ENCODE measurements around the gene CAMK2D.
A peak's percentile ranks its signal among the peaks of the same experiment; 100 is the strongest.

Gene CAMK2D

DNA sequence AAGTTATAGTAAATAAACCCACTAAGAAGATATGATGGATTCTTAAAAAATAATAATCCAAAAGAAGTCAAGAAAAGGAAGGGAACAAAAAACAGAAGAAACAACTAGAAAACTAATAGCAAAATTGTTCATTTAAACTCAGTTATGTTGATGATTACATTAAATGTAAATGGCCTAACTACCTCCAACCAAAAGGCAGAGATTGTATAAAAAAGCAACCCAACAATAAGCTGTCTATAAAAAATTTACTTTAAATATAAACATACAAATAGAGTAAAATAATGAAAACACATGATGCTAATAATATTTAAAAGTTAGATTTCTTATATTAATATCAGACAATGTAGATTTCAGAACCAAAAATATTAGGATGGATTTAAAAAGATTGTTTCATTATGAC is 340.6 kb downstream of the CAMK2D start:
- TF ChIP-seq, protein P1, sequence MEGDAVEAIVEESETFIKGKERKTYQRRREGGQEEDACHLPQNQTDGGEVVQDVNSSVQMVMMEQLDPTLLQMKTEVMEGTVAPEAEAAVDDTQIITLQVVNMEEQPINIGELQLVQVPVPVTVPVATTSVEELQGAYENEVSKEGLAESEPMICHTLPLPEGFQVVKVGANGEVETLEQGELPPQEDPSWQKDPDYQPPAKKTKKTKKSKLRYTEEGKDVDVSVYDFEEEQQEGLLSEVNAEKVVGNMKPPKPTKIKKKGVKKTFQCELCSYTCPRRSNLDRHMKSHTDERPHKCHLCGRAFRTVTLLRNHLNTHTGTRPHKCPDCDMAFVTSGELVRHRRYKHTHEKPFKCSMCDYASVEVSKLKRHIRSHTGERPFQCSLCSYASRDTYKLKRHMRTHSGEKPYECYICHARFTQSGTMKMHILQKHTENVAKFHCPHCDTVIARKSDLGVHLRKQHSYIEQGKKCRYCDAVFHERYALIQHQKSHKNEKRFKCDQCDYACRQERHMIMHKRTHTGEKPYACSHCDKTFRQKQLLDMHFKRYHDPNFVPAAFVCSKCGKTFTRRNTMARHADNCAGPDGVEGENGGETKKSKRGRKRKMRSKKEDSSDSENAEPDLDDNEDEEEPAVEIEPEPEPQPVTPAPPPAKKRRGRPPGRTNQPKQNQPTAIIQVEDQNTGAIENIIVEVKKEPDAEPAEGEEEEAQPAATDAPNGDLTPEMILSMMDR (conservative IDR thresholded peaks at IDR 0.05; ENCODE audit: low read depth, low read length), result no peak
- no peak for DNase-seq (ENCODE audit: low read depth)

DNA sequence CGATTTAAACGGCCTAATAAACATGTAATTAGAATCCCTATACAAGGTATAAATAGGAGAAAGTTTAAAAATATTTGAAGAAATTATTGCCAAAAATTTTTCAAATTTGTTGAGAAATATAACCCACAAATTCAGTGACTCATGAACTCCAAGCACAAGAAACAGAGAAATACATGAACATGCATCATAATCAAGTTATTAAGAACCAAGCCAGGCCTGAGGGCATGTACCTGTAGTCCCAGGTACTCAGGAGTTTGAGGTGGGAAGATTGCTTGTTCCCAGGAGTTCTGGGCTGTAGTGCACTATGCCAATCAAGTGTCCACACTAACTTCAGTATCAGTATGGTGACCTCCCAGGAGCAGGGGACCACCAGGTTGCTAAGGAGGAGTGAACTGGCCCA is 341.9 kb downstream of the CAMK2D start:
- TF ChIP-seq, protein P1 (conservative IDR thresholded peaks at IDR 0.05; ENCODE audit: low read depth, low read length), result no peak
- no peak overlapping the region for H3K4me3 ChIP-seq (ENCODE audit: low read length)
- DNase-seq (ENCODE audit: low read depth), result no peak

More for the DNA sequence above, 340.6 kb downstream of the CAMK2D start:
- no peak overlapping the region for H3K4me3 ChIP-seq (ENCODE audit: low read length)

DNA sequence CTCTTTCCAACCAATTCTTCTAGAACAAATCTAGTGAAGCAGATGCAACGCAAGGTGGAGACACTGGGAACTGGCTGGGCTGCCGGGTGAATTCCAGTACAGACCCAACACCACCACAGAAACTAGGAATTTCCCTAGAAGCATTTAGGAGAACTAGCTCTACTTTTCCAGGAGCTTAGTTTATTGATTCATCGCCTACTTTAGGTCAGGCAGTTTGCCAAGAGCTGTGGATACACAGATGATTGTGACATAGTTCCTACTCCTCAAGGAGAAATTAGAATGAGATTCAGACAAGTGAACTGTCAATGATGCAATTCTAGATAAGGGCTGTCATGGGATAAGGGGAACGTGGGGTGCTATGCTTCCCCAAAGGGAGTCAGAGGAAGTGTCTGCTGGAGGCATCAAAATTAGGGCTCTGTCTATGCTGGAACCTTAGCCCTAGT is 350.0 kb downstream of the CAMK2D start:
- DNase-seq (ENCODE audit: low read depth), result peak; percentile 52
- TF ChIP-seq, protein P1 (conservative IDR thresholded peaks at IDR 0.05; ENCODE audit: low read depth, low read length), result peak; percentile 13
- H3K4me3 ChIP-seq (ENCODE audit: low read length), result no peak overlapping the region

DNA sequence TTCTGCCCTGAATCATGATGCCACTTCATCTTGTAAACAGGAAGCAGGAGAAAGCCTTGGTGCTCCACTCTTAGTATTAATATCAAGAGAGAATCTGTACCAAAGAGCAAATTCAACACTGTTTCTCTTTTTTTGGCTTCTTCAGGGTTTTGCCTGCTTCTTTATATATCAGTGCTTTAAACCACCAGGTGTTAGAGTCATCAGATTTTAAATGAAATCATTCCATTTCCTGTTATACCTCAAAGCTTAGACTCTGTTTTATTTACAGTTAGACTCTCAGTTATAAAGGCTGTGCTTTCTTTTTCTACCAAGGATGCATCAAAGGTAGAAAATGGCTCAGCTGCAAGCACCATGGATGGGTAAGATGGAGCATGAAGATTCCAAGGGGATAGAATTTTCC is 350.9 kb downstream of the CAMK2D start:
- TF ChIP-seq, protein P1 (conservative IDR thresholded peaks at IDR 0.05; ENCODE audit: low read depth, low read length), result no peak
- H3K4me3 ChIP-seq (ENCODE audit: low read length), result no peak overlapping the region
- no peak for DNase-seq (ENCODE audit: low read depth)

DNA sequence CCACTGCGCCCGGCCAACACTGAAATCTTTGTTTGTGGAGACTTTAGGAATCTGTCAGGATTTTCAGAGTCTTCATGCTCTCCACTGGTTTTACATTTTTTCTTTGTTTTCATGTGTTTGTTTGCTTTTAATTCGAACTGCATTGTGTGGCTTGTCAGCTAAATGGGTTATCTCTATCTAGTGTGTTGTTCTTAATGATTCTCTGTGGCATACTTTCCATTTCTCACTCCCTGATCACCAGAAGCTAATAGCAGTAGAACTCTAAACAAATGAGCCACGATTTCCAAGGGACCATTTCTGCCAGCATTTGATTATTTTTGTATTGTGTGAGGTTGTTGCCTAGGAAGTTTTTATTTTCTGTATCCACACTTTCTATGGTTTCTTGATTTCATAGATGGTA is 352.4 kb downstream of the CAMK2D start:
- H3K4me3 ChIP-seq (ENCODE audit: low read length), result no peak overlapping the region
- no peak for DNase-seq (ENCODE audit: low read depth)
- TF ChIP-seq, protein P1 (conservative IDR thresholded peaks at IDR 0.05; ENCODE audit: low read depth, low read length), result no peak

DNA sequence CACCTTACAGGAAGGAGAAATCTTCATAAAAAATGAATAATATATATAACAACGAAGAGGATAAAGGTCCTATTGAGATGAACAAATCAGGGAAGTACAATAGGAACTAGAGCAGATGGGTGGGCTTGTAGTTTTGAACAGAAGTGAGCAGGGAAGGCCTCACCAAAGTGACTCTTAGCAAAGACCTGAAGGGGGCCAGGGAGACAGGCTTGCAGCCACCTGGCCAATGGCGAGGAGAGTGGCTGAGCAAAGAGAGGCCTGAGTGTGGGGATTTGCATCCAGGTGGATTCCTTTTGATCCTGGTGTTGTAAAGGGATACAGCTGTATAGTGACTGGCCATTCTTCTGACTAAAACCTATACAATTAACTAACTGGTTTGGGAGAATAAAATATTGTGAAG is 354.1 kb downstream of the CAMK2D start:
- no peak for DNase-seq (ENCODE audit: low read depth)
- H3K4me3 ChIP-seq (ENCODE audit: low read length), result no peak overlapping the region
- TF ChIP-seq, protein P1 (conservative IDR thresholded peaks at IDR 0.05; ENCODE audit: low read depth, low read length), result no peak

DNA sequence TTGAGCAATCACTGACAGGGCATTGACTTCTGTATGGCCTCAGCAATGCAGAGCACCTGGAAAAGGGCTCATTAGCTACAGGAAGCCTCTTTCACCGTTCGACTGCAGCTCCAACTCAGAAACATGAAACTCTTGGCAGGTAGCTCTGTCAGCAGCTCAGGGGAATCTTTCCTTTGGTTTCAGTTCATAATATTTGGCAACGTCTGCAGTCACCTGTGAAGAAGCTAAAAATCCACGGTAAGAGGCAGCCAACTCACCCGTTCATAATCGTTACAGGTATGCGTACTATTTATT is 354.9 kb downstream of the CAMK2D start:
- H3K4me3 ChIP-seq (ENCODE audit: low read length), result no peak overlapping the region
- DNase-seq (ENCODE audit: low read depth), result no peak
- TF ChIP-seq, protein P1 (conservative IDR thresholded peaks at IDR 0.05; ENCODE audit: low read depth, low read length), result no peak
